ENCODE measurements around the gene GDF2.

The GDF2 gene

GRCh38 chr10:47322300-47323061 is at the start of gene GDF2:
Gene GDF2, plus strand, starts transcription at chr10:47322454. Its CDS starts 215 bp downstream, at chr10:47322669.
- DNase-seq = no peak

DNA sequence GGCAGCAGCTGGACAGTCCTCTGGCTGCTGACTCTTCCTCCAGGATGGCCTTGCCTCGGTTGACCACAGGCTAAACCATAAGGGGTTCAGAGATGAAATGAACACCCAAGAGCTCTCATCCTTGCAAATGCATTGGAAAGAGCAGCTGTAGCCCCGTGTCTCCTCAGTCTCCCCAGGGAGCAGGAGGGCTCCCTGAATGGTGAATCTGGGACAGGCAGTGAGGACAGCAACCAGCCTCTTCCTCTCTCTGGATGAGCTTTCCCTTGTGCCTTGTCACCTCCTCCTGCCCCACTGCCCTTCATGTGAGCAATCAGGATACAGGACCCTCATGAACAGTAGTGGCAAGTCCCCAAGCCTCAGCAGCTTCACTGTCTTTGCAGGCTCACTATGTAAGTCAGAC is 46.2 kb upstream of the GDF2 start:
- no peak for DNase-seq

DNA sequence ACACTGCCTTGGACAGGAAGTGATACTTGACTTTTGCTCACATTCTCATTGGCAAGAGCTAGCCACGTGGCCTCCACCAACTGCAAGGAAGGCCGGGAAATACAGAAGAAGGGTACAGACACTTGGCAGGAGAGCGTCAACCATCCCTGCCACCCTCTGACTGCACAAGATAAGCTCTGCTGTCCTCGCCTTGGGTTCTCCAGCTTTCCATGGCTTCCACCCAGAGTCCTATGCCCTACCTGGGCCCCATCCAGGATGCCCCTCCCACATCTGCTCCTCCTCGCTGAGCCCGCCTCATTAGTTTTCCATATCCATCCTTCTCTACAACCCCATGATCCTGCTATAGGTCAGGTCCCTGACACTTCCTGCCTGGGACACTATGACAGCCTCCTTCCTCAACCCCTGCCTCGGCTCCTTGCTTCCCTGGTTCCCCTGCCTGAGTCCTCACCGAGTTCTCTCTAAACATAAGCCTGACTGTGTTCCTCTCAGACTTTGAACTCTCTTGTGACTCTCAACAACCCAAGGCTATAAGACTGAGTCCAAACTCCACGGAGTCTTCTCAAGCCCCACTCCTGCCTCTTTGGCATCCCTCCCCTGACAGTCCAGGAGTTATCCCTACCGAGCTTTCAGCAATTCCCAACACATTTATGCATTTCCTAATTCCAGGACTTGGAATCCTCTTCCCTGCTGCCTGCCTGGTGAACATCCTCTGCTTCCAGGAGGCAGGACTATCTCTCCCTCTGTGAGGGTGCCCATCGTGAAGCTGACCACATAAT is 45.5 kb upstream of the GDF2 start:
- DNase-seq = no peak

GRCh38 chr10:47277352-47278151 is 44.7 kb upstream of the GDF2 start:
- DNase-seq = no peak

- no peak for DNase-seq
These were observed 44.1 kb upstream of the GDF2 start for GRCh38 chr10:47278152-47278473.

DNA sequence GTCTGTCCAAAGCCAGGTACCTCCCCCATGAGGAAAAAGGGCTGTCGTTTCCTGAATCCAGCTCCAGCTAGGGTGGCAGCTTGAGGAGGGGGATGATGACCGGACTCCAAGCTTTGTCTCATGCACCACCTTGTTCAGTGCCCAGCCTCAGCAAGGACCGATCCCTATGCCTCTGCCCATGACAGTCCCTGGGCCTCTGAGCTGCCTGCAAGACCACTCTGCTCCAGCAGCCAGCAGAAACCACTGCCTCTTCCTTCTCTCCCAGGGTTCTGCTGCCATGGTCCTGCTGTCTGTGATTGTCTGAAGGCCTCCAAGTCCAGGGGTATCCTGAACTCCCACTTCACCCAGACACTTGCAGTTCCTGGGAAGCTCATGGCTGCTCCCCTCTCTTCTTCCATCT is 43.5 kb upstream of the GDF2 start:
- no peak for DNase-seq

GRCh38 chr10:47279276-47279675 is 43.0 kb upstream of the GDF2 start:
- no peak for DNase-seq

- DNase-seq = no peak
These were observed 40.1 kb upstream of the GDF2 start for GRCh38 chr10:47282005-47282656.

DNA sequence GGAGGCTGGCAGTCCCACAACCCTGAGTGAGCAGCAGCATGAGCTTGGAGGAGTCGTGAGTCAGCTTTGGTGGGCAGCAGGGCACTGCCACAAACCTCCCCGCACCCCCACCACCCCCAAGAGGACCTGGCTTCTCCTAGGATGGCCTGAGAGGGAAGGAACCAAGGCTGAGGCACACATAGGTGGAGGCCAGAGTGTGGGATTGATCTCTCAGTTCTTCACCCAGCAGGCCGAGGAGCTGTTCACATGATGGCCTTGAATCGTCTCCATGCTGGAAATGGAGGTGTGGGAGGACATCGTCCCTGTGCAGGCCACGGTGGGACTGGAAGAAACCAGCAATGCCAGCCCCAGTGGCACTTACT is 39.6 kb upstream of the GDF2 start:
- no peak for DNase-seq

GRCh38 chr10:47283101-47283630 is 39.1 kb upstream of the GDF2 start:
- DNase-seq = no peak

DNA sequence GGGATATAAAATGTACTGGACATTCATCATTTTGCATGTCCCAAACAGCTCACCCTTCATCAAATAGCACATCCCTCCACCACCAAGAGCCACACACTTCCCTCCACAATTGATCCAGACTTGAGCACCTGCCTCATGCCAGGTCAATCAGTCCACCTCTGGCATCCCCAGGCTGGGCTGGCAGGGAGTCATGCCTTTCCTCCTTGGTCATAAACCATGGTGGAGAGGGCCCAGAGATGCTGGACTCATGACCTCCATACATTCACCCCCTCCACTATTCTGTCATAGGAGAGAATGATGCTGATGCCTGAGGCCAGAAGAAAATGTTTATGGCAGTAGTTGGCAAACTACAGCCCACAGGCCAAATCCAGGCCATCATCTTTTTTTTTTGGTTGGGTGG is 38.4 kb upstream of the GDF2 start:
- DNase-seq = no peak

DNA sequence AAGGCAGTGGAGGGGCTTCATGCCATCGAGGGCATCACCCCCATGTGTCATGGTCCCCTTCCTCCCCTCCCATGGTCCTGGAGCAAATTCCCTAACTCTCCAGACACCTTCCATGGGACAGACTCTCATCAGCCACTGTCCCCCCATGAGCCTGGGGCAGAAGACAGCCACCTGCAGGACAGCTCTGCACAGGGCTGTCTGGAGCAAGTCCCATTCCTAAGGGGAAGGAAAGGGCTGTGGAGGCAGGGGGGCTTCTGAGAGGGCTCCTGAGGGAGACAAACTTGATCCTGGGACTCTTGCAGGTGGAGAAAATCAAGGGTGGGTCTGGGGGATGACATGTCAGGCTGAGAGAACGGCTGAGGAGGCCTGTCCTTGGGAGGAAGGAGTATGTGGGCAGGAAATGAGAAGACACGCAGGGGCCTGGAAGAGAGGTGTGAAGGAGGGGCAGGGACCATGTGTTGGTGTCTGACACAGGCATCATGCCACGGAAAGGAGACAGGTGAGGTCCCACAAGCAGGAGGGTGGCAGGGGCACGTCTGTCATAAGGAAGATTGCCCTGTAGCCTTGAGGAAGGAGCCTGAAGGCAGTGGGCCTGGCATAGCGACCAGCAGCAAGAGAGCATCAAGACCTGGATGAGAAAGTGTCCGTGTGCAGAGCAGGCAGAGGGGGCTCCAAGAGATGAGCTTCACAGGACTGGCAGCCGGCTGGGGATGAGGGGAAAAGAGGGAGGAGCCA is 36.7 kb upstream of the GDF2 start:
- no peak for DNase-seq

- DNase-seq = no peak
These were observed 36.1 kb upstream of the GDF2 start for GRCh38 chr10:47286116-47286505.

DNA sequence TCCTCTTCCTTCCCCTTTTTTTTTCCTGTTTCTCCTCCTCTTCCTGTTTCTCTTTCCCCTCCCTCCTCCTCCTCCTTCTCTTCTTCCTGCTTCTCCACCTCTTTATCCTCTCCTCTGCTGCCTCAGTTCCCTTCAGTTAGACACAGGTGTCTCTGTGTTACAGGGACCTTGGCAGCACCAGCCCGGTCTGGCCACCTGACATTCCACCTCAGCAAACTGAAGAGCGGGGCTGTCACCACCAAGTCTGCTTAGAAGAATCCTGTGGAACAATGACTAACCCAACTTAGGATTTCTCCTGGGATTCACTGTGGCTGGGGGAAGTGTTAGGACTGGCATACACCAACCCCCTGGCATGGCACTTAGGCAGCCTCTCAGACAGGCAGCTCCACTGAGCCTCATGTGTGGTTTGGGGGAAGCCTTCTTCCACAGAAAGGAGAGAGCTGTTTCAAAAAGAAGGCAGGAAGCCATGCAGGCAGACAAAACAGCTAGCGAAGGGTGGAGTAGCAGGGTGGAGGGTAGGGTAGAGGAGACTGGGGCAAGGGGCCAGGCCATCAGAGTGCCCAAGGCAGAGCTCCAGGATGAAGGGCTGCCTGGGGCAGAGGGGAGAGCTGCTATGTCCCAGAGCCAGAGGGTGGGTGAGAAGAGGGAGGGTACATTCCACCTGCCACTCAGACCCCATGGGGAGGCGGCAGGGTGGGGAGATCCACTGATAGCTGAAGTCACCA is 35.5 kb upstream of the GDF2 start:
- DNase-seq = no peak

- DNase-seq = no peak
These were observed 34.9 kb upstream of the GDF2 start for GRCh38 chr10:47287365-47287802.

DNA sequence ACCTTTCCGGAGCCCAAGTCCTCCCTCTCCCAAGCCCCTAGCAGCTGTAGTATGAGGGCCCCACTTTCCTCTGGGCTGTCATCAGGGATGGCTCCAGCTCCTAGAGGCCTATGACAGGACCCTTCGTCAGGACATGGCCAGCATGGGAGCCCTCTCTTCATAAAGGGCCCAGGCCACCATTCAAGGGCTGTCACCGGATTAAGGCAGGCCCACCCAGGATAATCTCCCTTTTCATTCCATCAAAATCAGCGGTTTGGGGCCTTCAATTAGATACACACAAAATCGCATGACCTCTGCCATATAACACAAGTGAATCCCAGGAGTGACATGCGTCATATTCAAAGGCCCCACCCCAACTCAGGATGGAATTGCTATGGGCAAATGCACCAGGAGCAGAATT is 34.4 kb upstream of the GDF2 start:
- DNase-seq = no peak

DNA sequence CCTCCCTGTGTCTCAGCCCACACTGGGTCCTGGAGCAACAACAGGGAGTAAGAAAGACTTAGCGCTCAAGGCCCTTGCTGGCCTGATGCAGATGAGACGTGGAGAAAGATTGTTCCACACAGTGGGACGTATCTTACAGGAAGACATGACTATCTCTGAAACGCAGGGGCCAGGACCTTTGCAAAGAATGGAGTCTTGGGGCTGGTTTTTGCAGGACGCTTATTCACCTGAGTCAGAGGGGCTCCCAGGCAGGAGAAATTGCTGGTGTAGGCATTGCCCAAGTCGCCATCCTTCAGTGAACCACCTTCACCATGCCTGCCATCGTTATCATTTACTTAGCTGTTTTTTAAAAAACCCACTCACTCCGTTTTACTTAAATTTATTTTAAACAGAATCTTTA is 34.0 kb upstream of the GDF2 start:
- no peak for DNase-seq

GRCh38 chr10:47288916-47289495 is 33.2 kb upstream of the GDF2 start:
- no peak for DNase-seq

GRCh38 chr10:47289921-47290320 is 32.3 kb upstream of the GDF2 start:
- no peak for DNase-seq

DNA sequence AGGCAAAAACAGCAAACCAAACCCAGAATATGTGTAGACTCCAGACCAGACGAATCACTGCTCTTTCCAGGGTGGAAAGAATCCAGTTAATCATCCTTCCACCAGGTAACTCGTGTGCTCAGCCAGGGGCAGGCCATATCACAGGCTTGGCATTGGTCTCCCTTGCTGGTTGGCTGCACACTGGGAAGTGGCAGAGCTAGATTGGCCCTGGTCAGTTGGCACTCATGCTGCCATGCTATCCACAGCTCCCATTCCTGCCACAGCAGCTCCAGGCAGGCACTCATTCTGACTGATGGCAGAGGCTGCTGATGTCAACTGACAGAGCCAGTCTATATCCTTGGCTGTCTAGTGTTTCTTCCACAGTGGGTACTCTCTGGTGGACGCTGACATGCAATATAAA is 31.9 kb upstream of the GDF2 start:
- no peak for DNase-seq

- DNase-seq = no peak
These were observed 30.6 kb upstream of the GDF2 start for GRCh38 chr10:47291682-47292081.

Measured in NCI-H774 (cell line).